Measurements from ENCODE around the gene KIAA0040.

GRCh38 chr1:175148068-175148467 lies 44.5 kb downstream of the KIAA0040 start:
- TF ChIP-seq POLR2A (IDR thresholded peaks at IDR 0.05) (no peak), CTCF (IDR thresholded peaks at IDR 0.05) (no peak)
